Left cardiac atrium (tissue), 4 donors: Measurements from ENCODE around the gene GNL3L. TPM values are rescaled to one million over a fixed set of nuclear protein-coding genes. Genes with fewer than 3 reads are reported as not detected.
"Not testable (repeated sequence)": the region's sequence is repeated elsewhere in the genome, so short reads cannot be mapped to it uniquely, and the experiment has no call there.

Experiments
- ATAC-seq, 2 donors: fragments of 200-7000 bp; cut with Tn5 transposase; one replicate each; pipeline ENCODE4 v1.9.1; 2020; ENCODE audit warnings: mild to moderate bottlenecking in 2 of 2, moderate library complexity in 2 of 2
- DNase-seq: peaks from one replicate; pipeline ENCODE4 v3.0.0-alpha.2; 2020
- intact Hi-C, 2 donors: fragments of 100-400 bp; cut with DNase I; formaldehyde crosslinking; loops; one replicate each; pipeline versions ENCODE4 v1.14.1 to v1.15.1; 2022 to 2023
- total RNA-seq, 2 donors: library from RNA; stranded (reverse); fragmentation: NEBNext Ultra II Directional; extraction: Animal tissue kit (Norgen Biotek cat#: 25700); gene quantifications; one replicate each; pipeline ENCODE4 v1.2.1, GENCODE V29; 2021
- donor health status: DM: no; HTN: yes; CAD: no.
- donor health status: DM: no; HTN: yes; CAD: no; lungs with severe emphysema.
- donor health status: DM: yes; HTN: yes; CAD: no.
- donor health status: Dilated cardiomyopathy.

GNL3L gene
- total RNA-seq, 2 donors from 2014 or later: 20.5 to 26.4 TPM

DNA sequence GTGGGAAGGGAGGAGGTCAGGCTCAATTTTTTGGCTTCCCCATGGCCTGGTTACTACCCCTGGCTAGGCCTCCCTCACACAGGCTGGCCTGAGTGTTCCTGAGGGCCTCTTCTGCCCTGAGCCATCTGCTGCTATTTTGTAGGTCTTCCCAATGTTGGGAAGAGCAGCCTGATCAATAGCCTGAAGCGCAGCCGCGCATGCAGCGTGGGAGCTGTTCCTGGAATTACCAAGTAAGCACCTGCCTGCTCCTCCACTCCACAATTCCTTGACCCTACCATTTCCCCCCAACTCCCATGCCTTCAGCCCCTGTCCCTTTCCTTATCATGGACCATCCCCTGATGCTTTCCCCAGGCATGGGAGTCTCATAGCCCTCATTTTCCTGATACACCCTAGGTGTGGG is 20.8 kb downstream of the GNL3L start:
- DNase-seq: no peak
- ATAC-seq: no peak
- intact Hi-C loops: no loop called here

DNA sequence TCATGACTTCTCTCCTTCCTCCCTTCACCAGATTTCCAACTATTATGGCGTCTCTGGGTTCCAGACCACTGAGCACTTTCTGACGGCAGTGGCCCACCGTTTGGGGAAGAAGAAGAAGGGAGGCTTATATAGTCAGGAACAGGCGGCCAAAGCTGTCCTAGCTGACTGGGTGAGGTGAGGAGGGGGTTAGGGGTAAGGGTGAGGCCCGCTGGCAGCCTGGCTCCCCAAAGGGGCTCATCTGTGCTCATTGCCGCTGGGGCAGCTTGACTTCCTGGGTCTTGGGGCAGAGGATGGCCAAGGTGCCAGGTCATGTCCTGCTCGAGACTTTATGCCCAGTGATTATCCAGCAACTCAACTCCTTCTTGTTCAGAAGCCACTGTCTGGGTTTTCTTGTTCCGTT is 21.8 kb downstream of the GNL3L start:
- intact Hi-C loops: no loop called here
- DNase-seq (no peak), ATAC-seq (no peak)

DNA sequence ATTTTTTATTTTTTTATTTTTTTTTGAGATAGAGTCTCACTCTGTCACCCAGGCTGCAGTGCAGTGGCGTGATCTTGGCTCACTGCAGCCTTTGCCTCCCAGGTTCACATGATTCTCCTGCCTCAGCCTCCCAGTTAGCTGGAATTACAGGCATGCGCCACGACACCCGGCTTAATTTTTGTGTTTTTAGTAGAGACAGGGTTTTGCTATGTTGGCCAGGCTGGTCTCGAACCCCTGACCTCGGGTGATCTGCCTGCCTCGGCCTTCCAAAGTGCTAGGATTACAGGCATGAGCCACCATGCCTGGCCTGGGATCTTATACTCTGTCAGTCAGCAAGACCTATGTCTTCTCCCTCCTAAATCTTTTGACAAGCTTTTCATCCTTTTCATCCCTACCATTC is 25.0 kb downstream of the GNL3L start:
- ATAC-seq, intact Hi-C loops, DNase-seq: not testable (repeated sequence)

DNA sequence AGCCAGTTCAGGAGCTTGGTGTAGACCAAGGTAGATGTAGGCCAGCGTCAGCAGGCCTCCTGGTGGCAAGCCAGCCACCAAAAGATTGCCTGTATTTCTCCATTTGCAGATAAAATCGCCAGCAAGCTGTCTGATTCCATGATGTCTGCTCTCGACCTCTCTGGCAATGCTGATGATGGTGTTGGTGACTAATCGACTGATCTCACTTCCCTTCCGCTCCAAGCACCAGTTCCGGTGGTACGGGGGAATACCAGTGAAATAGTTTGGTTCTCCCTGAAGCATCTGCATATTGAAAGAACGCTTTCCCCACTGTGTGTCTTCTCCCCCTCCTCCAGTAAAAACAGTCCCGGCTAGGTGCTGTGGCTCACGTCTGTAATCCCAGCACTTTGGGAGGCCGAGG is 30.4 kb downstream of the GNL3L start:
- intact Hi-C loops: no loop called here
- DNase-seq (no peak), ATAC-seq (no peak)

DNA sequence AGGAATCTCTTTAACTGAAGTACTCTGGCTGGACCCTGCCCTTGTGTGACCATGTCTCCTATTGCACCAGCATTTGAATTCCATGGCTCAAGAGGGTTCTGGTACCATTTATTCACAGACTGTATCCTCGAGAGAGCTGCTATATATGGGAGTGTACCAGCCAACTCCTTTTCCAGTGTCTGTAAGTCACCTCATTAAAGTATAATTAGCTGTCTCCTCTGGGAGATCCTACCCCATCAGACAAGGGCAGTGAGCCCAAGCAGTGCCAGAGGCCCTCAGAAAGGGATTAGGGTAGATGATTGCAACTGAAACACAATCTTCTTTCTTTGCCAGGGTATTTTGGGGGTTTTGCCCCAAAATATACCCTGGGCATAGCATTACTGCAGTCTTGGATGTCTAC is 31.6 kb downstream of the GNL3L start:
- intact Hi-C loops: no loop called here
- DNase-seq (no peak), ATAC-seq (peak in 1 of 2 donors; percentile 27)

DNA sequence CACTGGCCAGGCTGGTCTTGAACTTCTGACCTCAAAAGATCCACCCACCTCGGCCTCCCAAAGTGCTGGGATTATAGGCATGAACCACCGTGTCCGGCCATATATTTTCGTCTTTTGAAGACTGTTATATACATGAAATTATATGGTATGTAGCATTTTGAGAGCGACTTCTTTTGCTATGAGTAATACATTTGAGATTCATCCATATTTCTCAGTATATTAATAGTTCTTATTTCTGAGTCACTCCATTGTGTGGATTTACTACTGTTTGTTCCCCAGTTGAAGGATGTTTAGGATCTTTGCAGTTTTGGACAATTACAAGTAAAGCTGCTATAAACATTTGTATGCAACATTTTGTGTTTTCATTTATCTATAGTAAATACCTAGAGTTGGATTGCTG is 34.9 kb downstream of the GNL3L start:
- ATAC-seq: no peak
- no peak for DNase-seq
- intact Hi-C loops: no loop called here

DNA sequence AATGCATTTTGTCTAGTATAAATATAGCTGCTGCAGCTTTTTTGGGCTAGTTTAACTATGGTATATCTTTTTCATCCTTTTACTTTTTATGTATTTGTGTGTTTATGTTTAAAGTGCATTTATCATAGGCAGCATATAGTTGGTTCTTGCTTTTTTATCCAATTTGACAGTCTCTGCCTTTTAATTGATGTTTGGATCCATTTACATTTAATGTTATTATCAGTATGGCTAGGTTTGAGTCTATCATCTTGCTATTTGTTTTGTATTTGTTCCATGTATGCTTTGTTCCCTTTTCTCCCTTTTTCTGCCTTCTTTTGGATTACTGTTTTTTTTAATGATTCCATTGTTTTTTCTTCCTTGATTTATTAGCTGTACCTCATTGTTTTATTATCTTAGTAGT is 40.3 kb downstream of the GNL3L start:
- ATAC-seq (no peak), DNase-seq (no peak)
- intact Hi-C loops: no loop called here

DNA sequence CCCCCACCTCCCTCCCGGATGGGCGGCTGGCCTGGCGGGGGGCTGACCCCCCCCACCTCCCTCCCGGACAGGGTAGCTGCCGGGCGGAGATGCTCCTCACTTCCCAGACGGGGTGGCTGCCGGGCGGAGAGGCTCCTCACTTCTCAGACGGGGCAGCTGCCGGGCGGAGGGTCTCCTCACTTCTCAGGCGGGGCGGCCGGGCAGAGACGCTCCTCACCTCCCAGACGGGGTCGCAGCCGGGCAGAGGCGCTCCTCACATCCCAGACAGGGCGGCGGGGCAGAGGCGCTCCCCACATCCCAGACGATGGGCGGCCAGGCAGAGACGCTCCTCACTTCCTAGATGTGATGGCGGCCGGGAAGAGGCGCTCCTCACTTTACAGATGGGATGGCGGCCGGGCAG is 42.6 kb downstream of the GNL3L start:
- intact Hi-C loops, ATAC-seq, DNase-seq: not testable (repeated sequence)

DNA sequence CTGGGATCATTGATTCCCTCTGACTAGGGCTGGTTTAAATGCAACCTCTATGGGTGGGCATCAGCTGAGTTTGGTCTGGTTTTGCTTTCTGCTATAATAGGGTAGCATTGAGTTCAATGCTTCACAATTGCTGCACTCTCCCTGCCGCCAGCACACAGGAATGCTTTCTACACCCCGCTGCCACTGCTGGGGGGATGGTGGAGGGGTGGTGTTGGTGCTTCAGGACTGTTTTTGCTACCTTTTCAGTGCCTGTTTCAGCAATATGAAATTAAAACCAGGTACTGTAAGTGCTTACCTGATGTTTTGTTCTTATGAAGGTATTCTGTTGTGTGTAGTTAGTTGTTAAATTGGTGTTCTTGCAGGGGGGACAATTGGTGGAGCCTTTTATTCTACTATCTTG is 67.7 kb downstream of the GNL3L start:
- intact Hi-C loops: no loop called here
- DNase-seq (no peak), ATAC-seq (no peak)

DNA sequence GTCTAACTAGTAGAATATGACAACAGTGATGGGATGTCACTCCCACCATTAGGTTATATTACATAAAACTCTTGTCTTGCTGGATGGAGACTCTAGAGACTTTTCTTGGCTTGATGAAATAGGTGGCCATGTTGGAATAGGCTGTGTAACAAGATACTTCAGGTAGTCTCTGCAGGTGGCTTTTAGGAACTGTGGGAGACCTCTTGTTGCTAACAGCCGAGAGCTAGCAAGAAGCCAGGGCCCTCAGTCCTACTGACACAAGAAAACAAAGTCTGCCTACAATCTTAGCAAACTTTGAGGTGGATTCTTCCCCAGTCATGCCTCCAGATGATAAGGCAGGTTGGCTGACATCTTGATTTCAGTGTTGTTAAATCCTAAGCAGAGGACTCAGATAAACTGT is 72.5 kb downstream of the GNL3L start:
- ATAC-seq (no peak), DNase-seq (no peak)
- intact Hi-C loops: no loop called here

Other genes starting within 250 kb of the GNL3L start
- gene WNK3, start 172.2 kb upstream of the GNL3L start, total RNA-seq: 1 to 10 TPM in 1 of 2 donors, under 1 TPM in 1; 0.71 to 2.1 TPM
- gene TSR2, start 89.8 kb upstream of the GNL3L start, total RNA-seq: 10 to 100 TPM; 34.6 to 41.3 TPM
- 1 to 10 TPM; 4.6 to 5.3 TPM for gene FGD1, start 34.0 kb upstream of the GNL3L start, total RNA-seq